ENCODE results near the gene SLC39A2.

DNA sequence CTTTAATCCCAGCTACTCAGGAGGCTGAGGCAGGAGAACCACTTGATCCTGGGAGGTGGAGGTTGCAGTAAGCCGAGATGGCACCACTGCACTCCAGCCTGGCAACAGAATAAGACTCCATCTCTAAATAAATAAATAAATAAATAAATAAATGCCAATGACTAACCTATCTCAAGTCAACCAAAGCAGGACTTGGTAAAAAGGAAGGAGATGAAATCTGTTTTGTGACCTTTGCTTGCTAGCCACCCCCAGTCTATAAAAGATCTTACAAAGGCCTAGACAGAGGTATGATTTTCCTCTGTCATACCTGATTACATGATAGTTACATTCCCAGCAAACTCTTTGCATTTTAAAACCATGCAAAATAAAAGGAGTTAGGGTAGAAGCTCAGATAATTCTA lies 22.8 kb upstream of the SLC39A2 start:
- TF ChIP-seq, protein P1, sequence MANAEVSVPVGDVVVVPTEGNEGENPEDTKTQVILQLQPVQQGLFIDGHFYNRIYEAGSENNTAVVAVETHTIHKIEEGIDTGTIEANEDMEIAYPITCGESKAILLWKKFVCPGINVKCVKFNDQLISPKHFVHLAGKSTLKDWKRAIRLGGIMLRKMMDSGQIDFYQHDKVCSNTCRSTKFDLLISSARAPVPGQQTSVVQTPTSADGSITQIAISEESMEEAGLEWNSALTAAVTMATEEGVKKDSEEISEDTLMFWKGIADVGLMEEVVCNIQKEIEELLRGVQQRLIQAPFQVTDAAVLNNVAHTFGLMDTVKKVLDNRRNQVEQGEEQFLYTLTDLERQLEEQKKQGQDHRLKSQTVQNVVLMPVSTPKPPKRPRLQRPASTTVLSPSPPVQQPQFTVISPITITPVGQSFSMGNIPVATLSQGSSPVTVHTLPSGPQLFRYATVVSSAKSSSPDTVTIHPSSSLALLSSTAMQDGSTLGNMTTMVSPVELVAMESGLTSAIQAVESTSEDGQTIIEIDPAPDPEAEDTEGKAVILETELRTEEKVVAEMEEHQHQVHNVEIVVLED (CRISPR knock-in tag; IDR thresholded peaks at IDR 0.05), result no peak
- no peak for TF ChIP-seq NR1H2 (CRISPR knock-in tag; IDR thresholded peaks at IDR 0.05)
- TF ChIP-seq, protein P2, sequence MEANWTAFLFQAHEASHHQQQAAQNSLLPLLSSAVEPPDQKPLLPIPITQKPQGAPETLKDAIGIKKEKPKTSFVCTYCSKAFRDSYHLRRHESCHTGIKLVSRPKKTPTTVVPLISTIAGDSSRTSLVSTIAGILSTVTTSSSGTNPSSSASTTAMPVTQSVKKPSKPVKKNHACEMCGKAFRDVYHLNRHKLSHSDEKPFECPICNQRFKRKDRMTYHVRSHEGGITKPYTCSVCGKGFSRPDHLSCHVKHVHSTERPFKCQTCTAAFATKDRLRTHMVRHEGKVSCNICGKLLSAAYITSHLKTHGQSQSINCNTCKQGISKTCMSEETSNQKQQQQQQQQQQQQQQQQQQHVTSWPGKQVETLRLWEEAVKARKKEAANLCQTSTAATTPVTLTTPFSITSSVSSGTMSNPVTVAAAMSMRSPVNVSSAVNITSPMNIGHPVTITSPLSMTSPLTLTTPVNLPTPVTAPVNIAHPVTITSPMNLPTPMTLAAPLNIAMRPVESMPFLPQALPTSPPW (CRISPR knock-in tag; IDR thresholded peaks at IDR 0.05), result no peak
- TF ChIP-seq ESRRA (IDR thresholded peaks at IDR 0.05; ENCODE audit: borderline replicate concordance, low read depth), result no peak
- no peak for TF ChIP-seq NR2C2 (CRISPR knock-in tag; IDR thresholded peaks at IDR 0.05)
- TF ChIP-seq NR2C2 (tag; IDR thresholded peaks at IDR 0.05), result no peak

Measured in K562 (cell line).